ENCODE results near the gene CLEC17A. TPM values are rescaled to one million over a fixed set of nuclear protein-coding genes. Genes with fewer than 3 reads are reported as not detected.
A peak's percentile ranks its signal among the peaks of the same experiment; 100 is the strongest.

The CLEC17A gene
- total RNA-seq, 2 experiments from 2014 or later: 0.60 to 0.83 TPM

GRCh38 chr19:14559916-14560775 lies 22.7 kb upstream of the CLEC17A start:
- Mint-ChIP-seq H3K36me3 (ENCODE audit: low read depth) (peaks cover 7% of the 10 kb centered on the region), H3K4me3 (no peak overlapping the region), H3K9me3 (no peaks in the 10 kb centered on the region), H3K27ac (peak overlapping the region; percentile 10), H3K27me3 (no peaks in the 10 kb centered on the region), H3K4me1 (ENCODE audit: low read depth) (peaks cover 30% of the 10 kb centered on the region)
- ChIA-PET CTCF (no interaction called here), POLR2A (no interaction called here)
- DNase-seq (no peak), ATAC-seq (no peak)
- intact Hi-C loops (cut with micrococcal nuclease): no loop called here
- TF ChIP-seq, protein P1, sequence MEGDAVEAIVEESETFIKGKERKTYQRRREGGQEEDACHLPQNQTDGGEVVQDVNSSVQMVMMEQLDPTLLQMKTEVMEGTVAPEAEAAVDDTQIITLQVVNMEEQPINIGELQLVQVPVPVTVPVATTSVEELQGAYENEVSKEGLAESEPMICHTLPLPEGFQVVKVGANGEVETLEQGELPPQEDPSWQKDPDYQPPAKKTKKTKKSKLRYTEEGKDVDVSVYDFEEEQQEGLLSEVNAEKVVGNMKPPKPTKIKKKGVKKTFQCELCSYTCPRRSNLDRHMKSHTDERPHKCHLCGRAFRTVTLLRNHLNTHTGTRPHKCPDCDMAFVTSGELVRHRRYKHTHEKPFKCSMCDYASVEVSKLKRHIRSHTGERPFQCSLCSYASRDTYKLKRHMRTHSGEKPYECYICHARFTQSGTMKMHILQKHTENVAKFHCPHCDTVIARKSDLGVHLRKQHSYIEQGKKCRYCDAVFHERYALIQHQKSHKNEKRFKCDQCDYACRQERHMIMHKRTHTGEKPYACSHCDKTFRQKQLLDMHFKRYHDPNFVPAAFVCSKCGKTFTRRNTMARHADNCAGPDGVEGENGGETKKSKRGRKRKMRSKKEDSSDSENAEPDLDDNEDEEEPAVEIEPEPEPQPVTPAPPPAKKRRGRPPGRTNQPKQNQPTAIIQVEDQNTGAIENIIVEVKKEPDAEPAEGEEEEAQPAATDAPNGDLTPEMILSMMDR (IDR thresholded peaks at IDR 0.05): no peak

DNA sequence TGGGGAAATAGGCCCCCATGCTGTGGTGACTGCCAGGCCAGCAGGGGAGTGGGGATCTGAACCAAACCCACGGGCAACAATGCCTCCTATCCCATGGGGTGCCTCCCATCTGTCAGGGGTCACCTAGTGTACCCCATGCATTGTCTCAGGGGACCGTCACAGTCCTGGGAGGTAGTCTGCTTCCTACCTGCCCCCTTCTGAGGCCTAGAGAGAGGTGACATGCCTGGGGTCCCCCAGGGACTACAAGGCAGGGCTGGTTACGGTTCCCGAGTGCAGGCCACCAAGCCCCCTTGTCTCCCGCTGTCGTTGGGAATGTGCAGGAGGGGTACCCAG lies 22.1 kb upstream of the CLEC17A start:
- ATAC-seq: no peak
- Mint-ChIP-seq H3K4me1 (ENCODE audit: low read depth) (peaks cover 30% of the 10 kb centered on the region), H3K9me3 (no peaks in the 10 kb centered on the region), H3K27me3 (no peaks in the 10 kb centered on the region), H3K4me3 (no peak overlapping the region), H3K36me3 (ENCODE audit: low read depth) (peaks cover 7% of the 10 kb centered on the region), H3K27ac (peak overlapping the region; percentile 10)
- intact Hi-C loops (cut with micrococcal nuclease): no loop called here
- DNase-seq: no peak
- TF ChIP-seq, protein P1 (IDR thresholded peaks at IDR 0.05): no peak
- POLR2A ChIA-PET: interaction anchor here (1.2 kb wide), 1 partner anchor 13 kb away, joined by 3 read pairs; no protein-coding TSS in a partner anchor
- CTCF ChIA-PET: no interaction called here

DNA sequence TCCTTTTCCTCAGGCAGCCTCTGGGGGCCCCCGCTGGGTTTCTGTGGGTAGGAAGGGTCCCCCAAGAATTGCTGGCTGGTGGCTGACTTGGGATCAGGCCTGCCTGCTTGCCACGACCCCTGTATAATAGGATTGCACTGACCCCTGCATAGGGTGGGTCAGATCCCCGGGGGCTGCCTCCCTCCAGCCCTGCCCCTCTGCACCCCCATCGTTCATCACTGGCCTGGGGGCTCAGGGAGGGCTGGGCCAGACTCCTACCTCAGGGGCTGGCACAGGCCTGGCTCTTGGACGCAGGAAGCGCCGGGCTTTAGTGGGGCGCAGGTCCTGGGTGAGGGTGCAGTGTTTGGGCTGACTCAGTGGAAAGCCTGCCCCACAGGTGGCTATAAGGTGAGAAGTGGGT lies 21.6 kb upstream of the CLEC17A start:
- ATAC-seq (no peak), DNase-seq (no peak)
- TF ChIP-seq, protein P1 (IDR thresholded peaks at IDR 0.05): no peak
- ChIA-PET CTCF (interaction anchor here (2.0 kb wide), 1 partner anchor 10 kb away, joined by 7 read pairs; no protein-coding TSS in a partner anchor), POLR2A (interaction anchor here (1.2 kb wide), 1 partner anchor 13 kb away, joined by 3 read pairs; no protein-coding TSS in a partner anchor)
- intact Hi-C loops (cut with micrococcal nuclease): no loop called here
- Mint-ChIP-seq H3K27ac (no peak overlapping the region), H3K4me3 (no peak overlapping the region), H3K36me3 (ENCODE audit: low read depth) (peaks cover 8% of the 10 kb centered on the region), H3K27me3 (no peaks in the 10 kb centered on the region), H3K9me3 (no peaks in the 10 kb centered on the region), H3K4me1 (ENCODE audit: low read depth) (peaks cover 27% of the 10 kb centered on the region)

DNA sequence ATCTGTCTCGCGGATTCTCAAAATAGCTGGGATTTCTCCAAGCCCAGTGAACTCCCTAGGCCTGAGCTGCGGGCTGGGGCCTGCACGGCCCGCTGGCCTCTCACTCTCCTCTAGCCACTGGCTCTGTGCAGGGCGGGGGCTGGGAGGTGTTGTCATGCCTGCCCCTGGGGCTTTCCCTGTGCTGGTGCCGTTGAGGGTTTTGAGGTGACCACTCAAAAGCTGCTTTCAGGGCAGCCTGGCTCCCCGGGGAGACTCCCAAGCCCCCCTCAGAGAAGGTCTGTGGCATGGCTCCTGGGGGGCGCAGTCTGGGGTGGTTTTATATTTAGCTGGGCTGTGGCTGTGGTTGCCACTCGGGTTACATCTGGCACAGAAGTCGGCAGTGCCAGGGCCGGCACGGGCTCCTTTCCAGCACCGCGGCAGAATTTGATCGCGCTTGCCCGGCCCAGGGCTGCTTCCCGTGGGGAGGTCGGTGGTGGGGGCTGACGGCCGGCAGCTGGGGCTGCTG lies 21.0 kb upstream of the CLEC17A start:
- Mint-ChIP-seq H3K4me3 (no peak overlapping the region), H3K4me1 (ENCODE audit: low read depth) (peaks cover 21% of the 10 kb centered on the region), H3K27me3 (no peaks in the 10 kb centered on the region), H3K36me3 (ENCODE audit: low read depth) (peaks cover 8% of the 10 kb centered on the region), H3K27ac (no peak overlapping the region), H3K9me3 (no peaks in the 10 kb centered on the region)
- intact Hi-C loops (cut with micrococcal nuclease): no loop called here
- POLR2A ChIA-PET: interaction anchor here (1.2 kb wide), 1 partner anchor 12 kb away, joined by 3 read pairs; no protein-coding TSS in a partner anchor
- CTCF ChIA-PET: interaction anchor here (2.0 kb wide), 1 partner anchor 10 kb away, joined by 7 read pairs; no protein-coding TSS in a partner anchor
- ATAC-seq (no peak), DNase-seq (no peak)
- TF ChIP-seq, protein P1 (IDR thresholded peaks at IDR 0.05): no peak
